Fibroblast of skin of left quadriceps (primary cell): Measurements from ENCODE around the gene LST1.
"Not testable (repeated sequence)": the region's sequence is repeated elsewhere in the genome, so short reads cannot be mapped to it uniquely, and the experiment has no call there.

Experiments used
- DNase-seq, 2 experiments: peaks; one replicate each; pipeline ENCODE4 v3.0.0-alpha.2; 2013; ENCODE audit warnings: low read depth in 2 of 2

Gene LST1

GRCh38 chr6:31580807-31581433, 5.2 kb upstream of the LST1 start:
- DNase-seq: peak; percentile 50 to 57

DNA sequence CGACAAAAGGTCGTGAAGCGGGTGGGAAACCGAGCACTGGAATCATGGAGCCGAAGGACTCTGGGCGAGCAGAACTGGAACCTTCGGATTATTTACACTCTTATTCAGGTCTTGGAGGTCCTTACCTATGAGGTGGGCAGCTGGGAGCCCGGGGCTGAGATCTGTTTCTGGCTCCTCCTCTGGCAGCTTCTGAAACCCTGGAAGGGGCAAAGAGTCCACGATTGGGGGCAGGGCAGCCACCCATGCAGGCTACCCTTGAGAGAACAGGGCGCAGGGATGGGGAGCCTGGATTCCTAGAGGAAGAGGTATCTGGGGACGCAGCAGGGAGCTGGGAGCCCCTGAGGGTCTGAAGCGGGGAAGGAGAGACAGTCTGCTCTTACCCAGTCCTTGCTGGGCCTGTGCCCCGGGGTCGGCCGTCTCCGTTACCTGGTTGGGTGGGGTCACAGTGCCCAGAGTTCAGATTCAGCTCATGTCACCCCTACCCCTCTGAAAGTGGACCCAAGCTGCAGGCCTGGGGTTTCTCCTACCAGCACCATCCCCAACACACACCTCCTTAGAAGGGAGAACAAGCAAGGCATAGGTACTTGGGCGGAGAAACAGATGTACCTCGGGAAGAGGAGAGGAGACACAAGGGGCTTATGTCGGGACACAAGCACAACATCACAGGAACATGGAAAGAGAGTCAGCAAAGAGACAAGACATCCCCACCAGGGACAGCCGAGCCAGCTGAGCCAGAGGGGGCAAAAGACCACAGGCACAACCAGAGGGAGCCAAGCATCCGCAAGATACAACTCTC, 4.4 kb upstream of the LST1 start:
- DNase-seq: no peak

GRCh38 chr6:31582230-31582643, 3.8 kb upstream of the LST1 start, which contains the start of gene LTB:
TSS of gene LTB (minus strand) at chr6:31582424. CDS start at chr6:31582417, 7 bp downstream.
- DNase-seq: no peak

- DNase-seq: no peak
These were observed 586 bp upstream of the LST1 start for GRCh38 chr6:31585491-31585890.

GRCh38 chr6:31586599-31587281, 663 bp downstream of the LST1 start:
- DNase-seq: no peak

DNA sequence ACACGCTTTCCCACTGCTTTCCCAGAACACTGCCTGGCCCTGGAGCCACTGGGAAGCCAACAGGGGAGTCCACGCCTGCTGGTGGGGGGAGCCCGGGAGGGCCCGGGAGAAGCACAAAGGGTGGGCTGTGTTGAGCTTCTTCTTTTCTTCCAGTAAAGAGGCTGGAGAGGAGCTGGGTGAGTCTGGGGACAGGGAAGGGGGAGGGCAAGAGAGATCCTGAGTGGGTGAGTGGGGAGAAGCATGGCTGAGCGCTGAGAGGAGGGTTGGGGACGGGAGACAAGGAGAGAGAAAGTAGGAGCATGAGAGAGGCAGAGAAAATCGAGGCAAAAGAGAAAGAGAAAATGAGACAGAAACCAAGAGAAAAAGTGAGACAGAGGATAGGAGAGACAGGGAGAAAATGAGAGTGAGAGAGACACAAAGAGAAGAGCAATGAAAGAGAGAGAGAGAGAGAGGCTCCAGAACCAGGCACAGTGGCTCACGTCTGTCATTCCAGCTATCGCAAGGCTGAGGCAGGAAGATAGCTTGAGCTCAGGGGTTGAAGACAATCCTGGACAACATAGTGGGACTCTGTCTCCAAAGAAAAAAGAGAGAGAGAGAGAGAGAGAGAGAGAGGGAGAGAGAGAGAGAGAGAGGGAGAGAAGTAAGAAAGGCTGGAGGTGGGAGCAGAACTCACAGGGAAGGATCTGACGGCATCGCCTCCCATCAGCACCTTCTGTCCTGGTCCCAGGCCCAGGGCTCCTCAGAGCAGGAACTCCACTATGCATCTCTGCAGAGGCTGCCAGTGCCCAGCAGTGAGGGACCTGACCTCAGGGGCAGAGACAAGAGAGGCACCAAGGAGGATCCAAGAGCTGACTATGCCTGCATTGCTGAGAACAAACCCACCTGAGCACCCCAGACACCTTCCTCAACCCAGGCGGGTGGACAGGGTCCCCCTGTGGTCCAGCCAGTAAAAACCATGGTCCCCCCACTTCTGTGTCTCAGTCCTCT, 2.0 kb downstream of the LST1 start:
- no peak for DNase-seq

- DNase-seq: no peak
These were observed 3.0 kb downstream of the LST1 start for GRCh38 chr6:31588871-31589650.

DNA sequence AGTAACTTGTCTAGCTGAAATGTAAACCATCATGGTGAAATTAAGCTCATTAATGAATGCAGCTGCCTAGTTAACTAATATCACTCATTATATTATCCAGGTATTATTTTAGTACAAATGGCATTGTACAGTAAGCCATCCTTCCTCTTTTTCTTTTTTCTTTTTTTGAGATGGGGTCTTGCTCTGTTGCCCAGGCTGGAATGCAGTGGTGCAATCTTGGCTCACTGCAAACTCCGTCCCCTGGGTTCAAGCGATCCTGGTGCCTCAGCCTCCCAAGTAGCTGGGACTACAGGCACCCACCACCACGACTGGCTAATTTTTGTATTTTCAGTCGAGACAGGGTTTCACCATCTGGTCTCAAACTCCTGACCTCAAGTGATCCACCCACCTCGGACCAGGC, 4.6 kb downstream of the LST1 start:
- DNase-seq: not testable (repeated sequence)

DNA sequence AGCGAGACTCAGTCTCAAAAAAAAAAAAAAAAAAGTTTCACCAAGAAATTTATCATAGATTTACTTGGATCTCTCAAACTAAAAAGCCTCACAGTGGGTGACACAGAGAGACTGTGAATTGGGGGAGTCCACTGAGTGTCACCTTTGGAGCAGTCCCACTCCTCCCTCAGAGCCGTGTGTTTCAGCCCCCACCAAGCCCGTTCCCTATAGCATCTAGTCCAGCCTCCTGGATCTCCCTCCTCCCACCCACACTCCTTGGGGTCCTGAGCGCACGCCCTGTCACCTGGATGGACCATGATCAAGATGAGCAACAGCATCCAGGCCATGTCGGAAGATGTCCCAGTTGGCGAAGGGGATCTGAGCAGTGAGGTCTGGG, 6.3 kb downstream of the LST1 start:
- no peak for DNase-seq

- DNase-seq: no peak
These were observed 10.9 kb downstream of the LST1 start for GRCh38 chr6:31597006-31597405.

GRCh38 chr6:31607317-31607716, 21.2 kb downstream of the LST1 start:
- DNase-seq: no peak

DNA sequence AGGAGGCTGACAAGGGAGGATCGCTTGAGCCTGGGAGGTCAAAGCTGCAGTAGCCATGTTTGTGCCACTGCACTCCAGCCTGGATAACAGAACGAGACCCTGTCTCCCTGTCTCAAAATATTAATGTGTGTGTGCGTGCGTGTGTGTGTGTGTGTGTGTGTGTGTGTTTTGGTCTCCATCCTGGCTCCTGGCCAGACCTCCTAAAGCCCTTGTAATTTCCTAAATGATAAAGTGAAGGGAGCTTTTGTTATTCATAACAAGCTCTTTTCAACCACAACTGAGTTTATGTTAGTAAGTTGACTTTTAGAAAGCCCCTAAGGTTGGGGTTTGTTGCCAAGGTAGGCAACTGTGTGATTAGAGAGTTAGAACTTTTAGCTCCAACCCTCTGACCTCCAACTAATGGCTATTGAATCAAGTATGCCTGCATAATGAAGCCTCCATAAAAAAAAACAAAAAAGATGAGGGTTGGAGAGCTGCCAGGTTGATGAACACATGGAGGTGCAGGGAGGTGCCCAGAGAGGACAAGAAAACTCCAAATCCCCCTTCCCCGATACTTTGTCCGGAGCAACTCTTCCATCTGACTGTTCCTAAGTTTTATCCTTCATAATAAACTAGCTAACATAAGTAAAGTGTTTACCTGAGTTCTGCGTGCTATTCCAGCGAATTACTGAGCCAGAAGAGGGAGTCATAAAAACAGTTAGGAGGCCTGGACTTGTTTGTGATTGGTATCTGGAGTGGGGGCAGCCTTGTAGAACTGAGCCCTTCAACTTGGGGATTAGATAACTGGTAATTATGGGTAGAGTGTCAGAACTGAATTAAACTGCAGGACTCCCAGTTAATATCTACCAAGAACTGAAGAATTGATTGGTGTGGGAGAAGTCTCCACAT, 23.7 kb downstream of the LST1 start:
- DNase-seq: no peak

DNA sequence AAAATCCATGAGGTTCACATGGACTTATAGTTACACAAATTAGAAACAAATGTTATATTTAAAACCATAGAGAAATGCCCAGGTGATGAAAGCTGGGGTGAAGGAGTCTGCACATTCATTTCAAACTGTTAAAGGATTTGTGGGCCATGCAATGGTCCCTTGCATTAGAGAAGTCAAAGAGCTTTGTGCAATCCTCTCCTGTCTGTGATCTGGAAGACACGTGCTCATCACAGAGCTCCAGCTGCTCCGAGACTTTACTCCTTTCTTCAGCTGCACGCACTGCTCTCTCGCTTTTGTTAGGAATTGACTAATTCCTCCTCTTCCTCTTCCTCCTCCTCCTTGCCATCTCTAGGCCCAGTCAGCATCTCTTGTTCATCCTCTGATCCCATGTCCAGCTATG, 24.9 kb downstream of the LST1 start:
- DNase-seq: peak; percentile 50 to 53

GRCh38 chr6:31614075-31614619, 28.1 kb downstream of the LST1 start:
- DNase-seq: no peak

DNA sequence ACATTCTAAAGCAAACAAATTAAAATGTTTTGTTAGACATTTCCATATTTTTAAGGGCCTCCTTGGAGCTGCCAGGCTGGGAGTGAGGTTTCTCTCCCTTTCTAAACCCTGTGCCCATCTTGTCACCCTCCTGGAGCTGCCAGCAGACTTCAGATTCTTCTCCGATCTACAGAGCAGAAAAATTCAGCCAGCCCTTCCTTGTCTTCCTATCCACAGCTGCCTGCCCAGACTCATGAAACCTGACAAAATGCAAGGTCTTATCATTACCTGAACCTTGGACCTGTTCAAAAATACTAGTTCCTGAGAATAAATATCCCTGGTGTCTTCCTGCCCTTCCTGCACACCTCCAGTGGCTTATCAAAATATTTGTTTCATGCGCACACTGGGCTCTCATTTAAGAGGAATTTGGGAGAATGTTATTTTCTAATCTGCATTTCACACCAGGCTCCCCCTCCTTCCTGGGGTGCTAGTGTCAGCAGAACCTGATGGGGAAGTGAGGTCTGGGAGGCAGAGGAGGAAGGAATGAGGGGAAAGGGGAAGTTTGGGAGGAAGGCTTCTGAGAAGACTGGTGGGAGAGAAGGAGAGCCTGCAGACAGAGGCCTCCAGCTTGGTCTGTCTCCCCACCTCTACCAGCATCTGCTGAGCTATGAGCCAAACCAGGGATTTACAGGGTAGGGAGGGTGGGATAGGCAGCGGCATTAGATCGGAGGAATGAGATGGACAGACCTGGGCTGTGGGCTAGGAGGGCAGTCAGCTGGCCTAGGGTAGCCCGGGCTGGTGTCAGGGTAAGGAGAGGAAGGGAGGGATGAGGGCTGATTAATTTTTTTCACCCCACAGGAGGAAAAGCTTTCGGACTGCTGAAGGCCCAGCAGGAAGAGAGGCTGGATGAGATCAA, 28.9 kb downstream of the LST1 start, which contains the start of gene AIF1:
Gene AIF1 (plus strand): TSS at position 551 of the 895 bp plus-strand sequence. CDS start 96 bp downstream, at position 647.
- no peak for DNase-seq

DNA sequence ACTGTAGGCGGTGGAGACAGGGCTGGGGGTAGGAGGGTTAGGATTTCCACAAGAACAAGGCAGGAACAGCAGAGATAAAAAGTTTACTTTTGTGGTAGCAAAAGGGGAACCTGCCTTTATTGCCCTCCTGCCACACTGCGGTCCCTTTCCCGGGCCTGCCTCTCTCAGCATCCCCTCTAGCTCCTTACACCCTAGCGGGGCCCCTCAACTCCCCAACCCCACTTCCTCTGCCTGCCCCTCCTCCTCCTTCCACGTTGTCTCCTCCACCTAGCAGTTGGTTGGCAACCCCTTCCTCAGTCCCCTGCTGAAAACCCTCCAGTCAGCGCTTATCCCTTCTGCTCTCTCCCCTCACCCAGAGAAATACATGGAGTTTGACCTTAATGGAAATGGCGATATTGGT, 29.7 kb downstream of the LST1 start:
- no peak for DNase-seq

DNA sequence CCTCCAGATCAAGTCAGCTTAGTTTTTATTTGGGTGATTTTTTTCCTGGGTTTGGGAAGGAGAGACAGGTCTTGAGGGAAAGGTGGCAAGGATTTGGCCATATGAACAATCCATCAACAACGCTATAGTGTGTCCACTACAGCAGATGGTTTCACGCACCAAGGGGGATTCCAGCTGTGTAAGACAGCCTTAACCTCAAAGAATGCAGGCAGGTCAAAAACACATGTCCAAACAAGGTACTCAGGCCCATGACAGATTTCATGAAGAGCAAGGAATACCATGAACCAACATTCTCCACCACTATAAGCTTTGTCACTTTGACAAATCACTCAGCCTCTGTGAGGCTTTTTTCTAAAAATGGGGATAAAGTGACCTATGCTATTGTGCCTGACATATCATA, 30.9 kb downstream of the LST1 start:
- DNase-seq: no peak
